Measurements from ENCODE around the gene AKAP5.
"Not testable (repeated sequence)": the region's sequence is repeated elsewhere in the genome, so short reads cannot be mapped to it uniquely, and the experiment has no call there.

The AKAP5 gene

GRCh38 chr14:64502887-64503433, 37.7 kb downstream of the AKAP5 start:
- DNase-seq (ENCODE audit: low spot score), result peak; percentile 29

- DNase-seq (ENCODE audit: low spot score), result peak; percentile 90
Measured at GRCh38 chr14:64503434-64504309, 38.4 kb downstream of the AKAP5 start, which contains the start of gene ZBTB25. TSS of gene ZBTB25 (minus strand) at chr14:64503838. CDS start at chr14:64490533, 13,305 bp downstream.

- DNase-seq (ENCODE audit: low spot score), result peak; percentile 76
Measured at GRCh38 chr14:64504310-64504896, 39.1 kb downstream of the AKAP5 start, which contains the start of gene ZBTB1. TSS of gene ZBTB1 (plus strand) at chr14:64504770. CDS start at chr14:64521505, 16,735 bp downstream.

- peak; percentile 84 for DNase-seq (ENCODE audit: low spot score)
Measured at GRCh38 chr14:64504897-64505794, 39.8 kb downstream of the AKAP5 start.

GRCh38 chr14:64506721-64507120, 41.4 kb downstream of the AKAP5 start:
- DNase-seq (ENCODE audit: low spot score), result no peak

- DNase-seq (ENCODE audit: low spot score), result no peak
Measured at GRCh38 chr14:64507376-64508156, 42.3 kb downstream of the AKAP5 start.

GRCh38 chr14:64508215-64508776, 43.0 kb downstream of the AKAP5 start:
- no peak for DNase-seq (ENCODE audit: low spot score)

- DNase-seq (ENCODE audit: low spot score), result no peak
Measured at GRCh38 chr14:64509036-64509435, 43.7 kb downstream of the AKAP5 start.

GRCh38 chr14:64510825-64511671, 45.7 kb downstream of the AKAP5 start:
- peak; percentile 78 for DNase-seq (ENCODE audit: low spot score)

- no peak for DNase-seq (ENCODE audit: low spot score)
Measured at GRCh38 chr14:64513271-64513670, 48.0 kb downstream of the AKAP5 start.

- DNase-seq (ENCODE audit: low spot score), result no peak
Measured at GRCh38 chr14:64515053-64515452, 49.8 kb downstream of the AKAP5 start.

- DNase-seq (ENCODE audit: low spot score), result no peak
Measured at GRCh38 chr14:64516969-64517368, 51.7 kb downstream of the AKAP5 start.

- DNase-seq (ENCODE audit: low spot score), result not testable (repeated sequence)
Measured at GRCh38 chr14:64517667-64518066, 52.4 kb downstream of the AKAP5 start.

- no peak for DNase-seq (ENCODE audit: low spot score)
Measured at GRCh38 chr14:64518229-64518628, 52.9 kb downstream of the AKAP5 start.

- DNase-seq (ENCODE audit: low spot score), result no peak
Measured at GRCh38 chr14:64520699-64521098, 55.4 kb downstream of the AKAP5 start.

- no peak for DNase-seq (ENCODE audit: low spot score)
Measured at GRCh38 chr14:64522591-64523355, 57.5 kb downstream of the AKAP5 start.

All from LoVo (cell line).